ENCODE data around the gene CDKL2. TPM values are rescaled to one million over a fixed set of nuclear protein-coding genes. Genes with fewer than 3 reads are reported as not detected.

Gene CDKL2
- total and polyA plus RNA-seq, 2 of the 4 experiments (the other 2 are of a cell fraction) = 0.09 to 0.18 TPM

DNA sequence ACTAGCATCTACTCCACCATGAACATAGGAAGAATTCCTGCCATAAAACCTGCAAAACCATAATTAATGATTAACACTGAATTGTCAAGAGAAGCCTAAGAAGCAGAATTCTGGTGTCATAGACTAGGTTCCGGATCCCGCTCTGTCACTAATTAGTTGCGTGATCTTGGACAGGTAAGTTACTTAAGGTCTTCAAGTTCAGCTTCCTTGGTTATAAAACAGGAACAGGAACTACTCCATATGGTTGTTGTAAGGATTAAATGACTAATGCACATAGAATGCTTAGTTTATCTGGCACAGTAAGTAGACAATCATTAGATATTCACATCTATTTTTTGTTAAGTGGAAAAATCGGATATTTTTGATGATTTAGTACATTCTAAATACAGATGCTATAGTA, 28.5 kb upstream of the CDKL2 start:
- Histone ChIP-seq H3K4me2 (ENCODE audit: low read depth, low read length) (no peak overlapping the region), H3K23ac (ENCODE audit: low read depth, low read length) (no peak overlapping the region), H2BK15ac (ENCODE audit: low read depth, low read length) (peak overlapping the region; percentile 49; the same call in 1 of the 3 replicates), H3K4me3 (ENCODE audit: insufficient read depth, low read depth, low read length) (no peak overlapping the region), H2BK5ac (ENCODE audit: low read depth, low read length, poor library complexity, severe bottlenecking) (peak overlapping the region; percentile 58), H3K9me1 (ENCODE audit: insufficient read depth, low read length) (0 out of 2 replicates have a peak, but pooled peaks cover 2% of the 10 kb centered on the region), H3K4me1 (ENCODE audit: control insufficient read depth, insufficient read depth, low read length) (no peaks in the 10 kb centered on the region), H4K5ac (ENCODE audit: low read depth, low read length) (no peak overlapping the region), H3K4ac (ENCODE audit: low read depth, low read length) (no peak overlapping the region), H2BK20ac (ENCODE audit: low read depth, low read length) (no peak overlapping the region), H2AFZ (replicated peaks; ENCODE audit: low read length, poor library complexity) (no peak overlapping the region), H3K36me3 (ENCODE audit: control insufficient read depth, insufficient read depth, low read length) (peaks cover 20% of the 10 kb centered on the region), H2AK9ac (replicated peaks; ENCODE audit: low read depth, low read length, poor library complexity) (no peak overlapping the region), H3K56ac (ENCODE audit: extremely low read depth, insufficient read depth, low read length) (no peak overlapping the region), H3K14ac (replicated peaks; ENCODE audit: low read depth, low read length) (no peak overlapping the region; the same call in 1 of the 2 replicates), H4K91ac (ENCODE audit: insufficient read depth, low read depth, low read length) (no peak overlapping the region), H4K20me1 (ENCODE audit: insufficient read depth, low read length) (peaks cover 35% of the 10 kb centered on the region), H3K27me3 (ENCODE audit: control insufficient read depth, insufficient read depth, low read length) (no peaks in the 10 kb centered on the region), H3K79me1 (ENCODE audit: low read depth in 1 of 2, low read length in 2 of 2) (peaks cover 15 to 54% of the 10 kb centered on the region in 2 experiments), H3K18ac (ENCODE audit: low read depth, low read length) (no peak overlapping the region), H3K9me3 (ENCODE audit: control insufficient read depth, insufficient read depth, low read length) (no peaks in the 10 kb centered on the region), H3K27ac (ENCODE audit: insufficient read depth, low read length) (no peak overlapping the region), H3K9ac (ENCODE audit: low read depth, low read length) (no peak overlapping the region), H2AK5ac (ENCODE audit: low read depth, low read length) (no peak overlapping the region), H2BK120ac (ENCODE audit: low read depth, low read length) (no peak overlapping the region), H4K8ac (ENCODE audit: low read depth in 2 of 2, low read length in 2 of 2) (no peak overlapping the region)
- ATAC-seq (ENCODE audit: low read depth) (peak; percentile 61), DNase-seq (peak; percentile 66)
- TF ChIP-seq NFE2L2 (IDR thresholded peaks at IDR 0.05; ENCODE audit: low read depth, low read length) (no peak), MXI1 (IDR thresholded peaks at IDR 0.05; ENCODE audit: borderline replicate concordance, low read depth, low read length) (no peak), RCOR1 (IDR thresholded peaks at IDR 0.05; ENCODE audit: insufficient replicate concordance, low read length) (no peak)
- BruUV-seq (replicated peaks) = no TSS peak
- POLR2A ChIA-PET (ENCODE audit: unreplicated experiment) = no interaction called here
- intact Hi-C loops (cut with micrococcal nuclease) (loop anchor here (5.0 to 10.0 kb wide), 3 partner anchors 63 to 316 kb away; partner anchors contain the start of genes NAAA and USO1), dilution Hi-C loops (cut with HindIII; ENCODE audit: low sequenced_read_pairs, unreplicated experiment) (no loop called here), in situ Hi-C loops (cut with MboI; ENCODE audit: low sequenced_read_pairs) (no loop called here)
- CTCF ChIA-PET = interaction anchor here (1.1 to 1.6 kb wide), 2 partner anchors 65 to 189 kb away, joined by 4 to 5 read pairs; partner anchors contain the start of gene USO1
- WGBS, 2 experiments (ENCODE audit: extremely low coverage in 2 of 2, insufficient read length in 1 of 2) = no CpG with 5 or more reads among the region's 4 CpGs

All from IMR-90 (cell line).